Inferior parietal cortex (tissue), 1 donor: ENCODE measurements around the gene HEBP2.

ENCODE experiments used
- DNase-seq: peaks from one replicate; pipeline ENCODE4 v3.0.0-alpha.2; 2016; ENCODE audit errors: extremely low spot score

HEBP2 gene

GRCh38 chr6:138454981-138455706 is 51.1 kb downstream of the HEBP2 start:
- DNase-seq, result no peak

- DNase-seq, result no peak
Measured at GRCh38 chr6:138455746-138456400, 51.9 kb downstream of the HEBP2 start.

- DNase-seq, result no peak
Measured at GRCh38 chr6:138456401-138456790, 52.4 kb downstream of the HEBP2 start.

GRCh38 chr6:138461647-138462046 is 57.6 kb downstream of the HEBP2 start:
- DNase-seq, result no peak

- DNase-seq, result no peak
Measured at GRCh38 chr6:138464085-138464484, 60.1 kb downstream of the HEBP2 start.

GRCh38 chr6:138465007-138465645 is 61.1 kb downstream of the HEBP2 start:
- DNase-seq, result no peak

GRCh38 chr6:138467901-138468300 is 63.9 kb downstream of the HEBP2 start:
- DNase-seq, result no peak

GRCh38 chr6:138468320-138469015 is 64.4 kb downstream of the HEBP2 start:
- no peak for DNase-seq
